C1 segment of cervical spinal cord (tissue), 14 donors: ENCODE results near the gene IQSEC3.
"Not testable (repeated sequence)": the region's sequence is repeated elsewhere in the genome, so short reads cannot be mapped to it uniquely, and the experiment has no call there.

Experiments used
- DNase-seq, 14 donors: peaks; one replicate each; lab custom pipeline; 2025; lab: John Stamatoyannopoulos, UW

The IQSEC3 gene

GRCh38 chr12:212715-213526 is 146.4 kb downstream of the IQSEC3 start:
- DNase-seq = no peak

- no peak for DNase-seq
Measured at GRCh38 chr12:213527-213932, 147.0 kb downstream of the IQSEC3 start.

- DNase-seq = no peak
Measured at GRCh38 chr12:214003-214741, 147.6 kb downstream of the IQSEC3 start, which contains the start of gene SLC6A12. SLC6A12 (minus strand) TSS chr12:214157; CDS start chr12:209986, 4,171 bp downstream.

- DNase-seq = no peak
Measured at GRCh38 chr12:215116-215515, 148.5 kb downstream of the IQSEC3 start.

GRCh38 chr12:217029-217428 is 150.5 kb downstream of the IQSEC3 start:
- DNase-seq = not testable (repeated sequence)

- no peak for DNase-seq
Measured at GRCh38 chr12:218221-218620, 151.7 kb downstream of the IQSEC3 start.

- DNase-seq = no peak
Measured at GRCh38 chr12:218728-219590, 152.4 kb downstream of the IQSEC3 start.

GRCh38 chr12:219891-220352 is 153.4 kb downstream of the IQSEC3 start:
- DNase-seq = peak in 9 of 14 donors; percentile 4 to 65 (median 19)

GRCh38 chr12:220491-220890 is 153.9 kb downstream of the IQSEC3 start:
- DNase-seq = no peak

GRCh38 chr12:220946-221550 is 154.5 kb downstream of the IQSEC3 start:
- no peak for DNase-seq

- peak in 1 of 14 donors; percentile 45 for DNase-seq
Measured at GRCh38 chr12:221736-222135, 155.2 kb downstream of the IQSEC3 start.

GRCh38 chr12:223841-224240 is 157.3 kb downstream of the IQSEC3 start:
- no peak for DNase-seq

- no peak for DNase-seq
Measured at GRCh38 chr12:224330-224729, 157.8 kb downstream of the IQSEC3 start.

- no peak for DNase-seq
Measured at GRCh38 chr12:225012-225411, 158.4 kb downstream of the IQSEC3 start.

GRCh38 chr12:226401-226800 is 159.8 kb downstream of the IQSEC3 start:
- no peak for DNase-seq

GRCh38 chr12:227286-227915 is 160.8 kb downstream of the IQSEC3 start:
- DNase-seq = no peak
